ENCODE data around the gene MAGI2.
"Not testable (repeated sequence)": the region's sequence is repeated elsewhere in the genome, so short reads cannot be mapped to it uniquely, and the experiment has no call there.

The MAGI2 gene

GRCh38 chr7:79084423-79084822, 369.0 kb downstream of the MAGI2 start:
- TF ChIP-seq, protein P1, sequence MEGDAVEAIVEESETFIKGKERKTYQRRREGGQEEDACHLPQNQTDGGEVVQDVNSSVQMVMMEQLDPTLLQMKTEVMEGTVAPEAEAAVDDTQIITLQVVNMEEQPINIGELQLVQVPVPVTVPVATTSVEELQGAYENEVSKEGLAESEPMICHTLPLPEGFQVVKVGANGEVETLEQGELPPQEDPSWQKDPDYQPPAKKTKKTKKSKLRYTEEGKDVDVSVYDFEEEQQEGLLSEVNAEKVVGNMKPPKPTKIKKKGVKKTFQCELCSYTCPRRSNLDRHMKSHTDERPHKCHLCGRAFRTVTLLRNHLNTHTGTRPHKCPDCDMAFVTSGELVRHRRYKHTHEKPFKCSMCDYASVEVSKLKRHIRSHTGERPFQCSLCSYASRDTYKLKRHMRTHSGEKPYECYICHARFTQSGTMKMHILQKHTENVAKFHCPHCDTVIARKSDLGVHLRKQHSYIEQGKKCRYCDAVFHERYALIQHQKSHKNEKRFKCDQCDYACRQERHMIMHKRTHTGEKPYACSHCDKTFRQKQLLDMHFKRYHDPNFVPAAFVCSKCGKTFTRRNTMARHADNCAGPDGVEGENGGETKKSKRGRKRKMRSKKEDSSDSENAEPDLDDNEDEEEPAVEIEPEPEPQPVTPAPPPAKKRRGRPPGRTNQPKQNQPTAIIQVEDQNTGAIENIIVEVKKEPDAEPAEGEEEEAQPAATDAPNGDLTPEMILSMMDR (IDR thresholded peaks at IDR 0.05; ENCODE audit: low read depth, low read length) = no peak
- H3K4me3 ChIP-seq (ENCODE audit: low read depth, low read length) = no peak overlapping the region

GRCh38 chr7:79079919-79080554, 373.4 kb downstream of the MAGI2 start:
- no peak overlapping the region for H3K4me3 ChIP-seq (ENCODE audit: low read depth, low read length)
- TF ChIP-seq, protein P1 (IDR thresholded peaks at IDR 0.05; ENCODE audit: low read depth, low read length) = no peak

DNA sequence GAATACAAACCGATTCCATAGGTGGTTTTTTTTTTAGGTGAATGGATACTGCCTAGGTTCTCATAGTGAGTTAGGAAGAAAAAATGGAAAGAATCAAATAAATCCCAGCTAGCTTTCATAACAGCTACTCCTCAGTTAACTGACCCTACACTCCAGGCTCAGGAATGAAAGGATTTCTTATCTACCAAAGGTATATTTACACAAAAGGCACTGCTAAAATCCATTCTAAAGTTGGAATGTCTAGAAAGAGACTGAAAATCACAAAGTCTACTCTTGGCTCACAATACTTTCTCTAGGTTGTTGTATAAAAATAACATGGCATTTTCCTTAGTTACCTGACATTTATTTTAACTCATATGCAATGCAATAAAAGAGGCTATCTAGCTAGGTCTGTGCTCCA, 375.2 kb downstream of the MAGI2 start:
- TF ChIP-seq, protein P1 (IDR thresholded peaks at IDR 0.05; ENCODE audit: low read depth, low read length) = no peak
- no peak overlapping the region for H3K4me3 ChIP-seq (ENCODE audit: low read depth, low read length)

DNA sequence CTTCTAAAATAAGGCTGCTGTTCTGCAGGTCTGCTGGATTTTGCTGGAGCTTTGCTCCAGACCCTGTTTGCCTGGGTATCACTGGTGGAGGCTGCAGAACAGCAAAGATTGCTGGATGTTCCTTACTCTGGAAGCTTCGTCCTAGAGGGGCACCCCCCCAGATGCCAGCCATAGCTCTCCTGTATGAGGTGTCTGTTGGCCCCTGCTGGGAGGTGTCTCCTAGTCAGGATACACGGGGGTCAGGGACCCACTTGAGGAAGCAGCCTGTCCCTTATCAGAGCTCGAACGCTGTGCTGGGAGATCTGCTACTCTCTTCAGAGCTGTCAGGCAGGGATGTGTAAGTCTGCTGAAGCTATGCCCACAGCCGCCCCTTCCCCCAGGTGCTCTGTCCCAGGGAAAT, 382.3 kb downstream of the MAGI2 start:
- not testable (repeated sequence) for H3K4me3 ChIP-seq (ENCODE audit: low read depth, low read length)

GRCh38 chr7:79064187-79064823, 389.2 kb downstream of the MAGI2 start:
- TF ChIP-seq, protein P1 (IDR thresholded peaks at IDR 0.05; ENCODE audit: low read depth, low read length) = no peak
- no peak overlapping the region for H3K4me3 ChIP-seq (ENCODE audit: low read depth, low read length)

DNA sequence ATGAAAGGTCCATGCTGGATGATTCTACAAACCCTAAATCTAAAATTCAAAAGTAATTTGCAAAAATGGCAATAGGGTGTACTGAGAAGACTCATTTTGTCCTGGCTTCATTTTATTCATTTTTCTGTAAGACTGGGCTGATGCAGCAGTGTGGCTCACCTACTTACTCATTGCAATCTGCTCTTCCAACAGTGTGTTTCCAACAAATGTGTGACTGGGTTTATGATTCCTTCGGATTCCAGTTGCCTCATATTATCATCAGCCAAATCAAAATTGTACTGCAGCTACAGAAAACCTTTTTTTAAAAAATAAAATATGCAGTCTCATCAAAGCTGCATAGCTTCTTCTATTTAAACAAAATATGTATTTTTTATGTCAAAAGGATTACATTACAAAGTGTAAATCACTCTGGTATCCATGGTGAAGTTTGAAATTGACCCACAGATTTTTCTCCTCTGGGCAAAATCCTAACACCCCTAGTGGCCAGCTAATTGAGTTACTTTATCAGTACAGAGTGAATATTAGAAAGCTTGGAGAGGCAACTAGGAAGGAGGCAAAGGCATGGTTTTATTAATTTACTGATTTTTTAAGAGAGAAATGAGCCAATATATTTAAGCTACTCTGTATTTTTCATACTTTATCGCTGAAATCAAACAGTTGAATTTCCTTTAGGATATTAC, 390.3 kb downstream of the MAGI2 start:
- H3K4me3 ChIP-seq (ENCODE audit: low read depth, low read length) = no peak overlapping the region

GRCh38 chr7:79060498-79060897, 393.0 kb downstream of the MAGI2 start:
- no peak overlapping the region for H3K4me3 ChIP-seq (ENCODE audit: low read depth, low read length)
- TF ChIP-seq, protein P1 (IDR thresholded peaks at IDR 0.05; ENCODE audit: low read depth, low read length) = no peak

More for the DNA sequence above, 390.3 kb downstream of the MAGI2 start:
- TF ChIP-seq, protein P1 (IDR thresholded peaks at IDR 0.05; ENCODE audit: low read depth, low read length) = no peak
